Endothelial cell of umbilical vein (primary cell): ENCODE measurements around the gene USPL1. TPM values are rescaled to one million over a fixed set of nuclear protein-coding genes. Genes with fewer than 3 reads are reported as not detected.

Experiments used
- BruUV-seq: library from RNA; stranded (reverse); fragments of 400-500 nt; replicated peaks from 2 replicates; lab custom pipeline; 2021; lab: Mats Ljungman, UMichigan
- CTCF ChIA-PET: fragments of 300-600, 350-600 bp; sonication (Branson Sonifier 250); formaldehyde crosslinking; loops from one replicate; lab custom pipeline; 2021; ENCODE audit warnings: antibody characterized with exemption, inconsistent platforms; lab: Charles Lee
- POLR2A ChIA-PET: fragments of 300-600, 350-600 bp; sonication (Branson Sonifier 250); formaldehyde crosslinking; loops from one replicate; lab custom pipeline; 2021; ENCODE audit warnings: antibody characterized with exemption, inconsistent platforms; lab: Charles Lee
- DNase-seq: peaks from one replicate; pipeline ENCODE4 v3.0.0-alpha.2; 2011; ENCODE audit warnings: low read depth, low spot score
- FAIRE-seq: peaks from 2 replicates; lab custom pipeline; 2011; peaks lifted over from hg19 to GRCh38; lab: Jason Lieb, UNC
- H2AFZ ChIP-seq: 2 replicates; pipeline ENCODE4 v1.6.0; 2012; ENCODE audit warnings: low read depth, low read length, control low read depth, inconsistent platforms
- H3K27ac ChIP-seq: 2 replicates; pipeline ENCODE4 v1.5.1; 2011; ENCODE audit warnings: low read depth, mild to moderate bottlenecking, control low read depth, low read length, moderate library complexity; ENCODE audit not compliant: insufficient read depth
- H3K27me3 ChIP-seq, 2 experiments: 2 replicates each; pipeline versions ENCODE4 v1.6.0 to v1.6.1; 2011; ENCODE audit warnings: low read length in 2 of 2, mixed read lengths in 1 of 2; ENCODE audit not compliant: control insufficient read depth in 2 of 2, insufficient read depth in 2 of 2
- H3K36me3 ChIP-seq, 2 experiments: 2 replicates in 1 of 2; 3 replicates in 1 of 2; pipeline ENCODE4 v1.5.1; 2011; ENCODE audit warnings: low read length in 2 of 2, mild to moderate bottlenecking in 1 of 2, moderate library complexity in 1 of 2; ENCODE audit not compliant: control insufficient read depth in 2 of 2, insufficient read depth in 2 of 2; ENCODE audit errors: extremely low read depth in 1 of 2
- H3K4me1 ChIP-seq: 3 replicates; pipeline ENCODE4 v1.5.1; 2011; ENCODE audit warnings: mild to moderate bottlenecking, low read length; ENCODE audit not compliant: control insufficient read depth, insufficient read depth; ENCODE audit errors: extremely low read depth
- H3K4me2 ChIP-seq: 2 replicates; pipeline ENCODE4 v1.6.1; 2011; ENCODE audit warnings: low read length, control low read depth, mixed read lengths; ENCODE audit not compliant: insufficient read depth
- H3K4me3 ChIP-seq, 3 experiments: fragments of 200-600 bp in 1 of 3; sonication (generic), shearing (Covaris generic) in 1 of 3; replicated peaks in 1 of 3; 2 replicates each; pipeline ENCODE4 v1.5.1; 2011 to 2016; ENCODE audit warnings: control low read depth in 3 of 3, low read length in 3 of 3, mild to moderate bottlenecking in 2 of 3, inconsistent platforms in 1 of 3, low read depth in 1 of 3, moderate library complexity in 1 of 3; ENCODE audit not compliant: insufficient read depth in 1 of 3
- H3K79me2 ChIP-seq: 2 replicates; pipeline ENCODE4 v1.6.0; 2012; ENCODE audit warnings: low read length, inconsistent platforms; ENCODE audit not compliant: control insufficient read depth, insufficient read depth
- H3K9ac ChIP-seq: replicated peaks from 2 replicates; pipeline ENCODE3; 2011; ENCODE audit warnings: low read length, control low read depth; ENCODE audit not compliant: insufficient read depth; ENCODE audit errors: extremely low read depth
- H3K9me1 ChIP-seq: replicated peaks from 3 replicates; pipeline ENCODE4 v1.6.0; 2011; ENCODE audit warnings: mild to moderate bottlenecking, low read length; ENCODE audit not compliant: control insufficient read depth, insufficient read depth; ENCODE audit errors: extremely low read depth
- H3K9me3 ChIP-seq: replicated peaks from 2 replicates; pipeline ENCODE4 v1.5.1; 2012; ENCODE audit warnings: low read length, inconsistent platforms; ENCODE audit not compliant: control insufficient read depth, insufficient read depth
- H4K20me1 ChIP-seq: replicated peaks from 2 replicates; pipeline ENCODE3; 2011; ENCODE audit warnings: mild to moderate bottlenecking, low read length; ENCODE audit not compliant: control insufficient read depth, insufficient read depth; ENCODE audit errors: extremely low read depth
- EZH2 ChIP-seq: IDR thresholded peaks from 2 replicates; pipeline ENCODE4 v1.6.1; 2012; ENCODE audit warnings: borderline replicate concordance, low read depth, mild to moderate bottlenecking, moderate library complexity, low read length, inconsistent platforms; ENCODE audit not compliant: severe bottlenecking
- FOS ChIP-seq: IDR thresholded peaks from 2 replicates; pipeline ENCODE4 v1.6.1; 2011; ENCODE audit warnings: mild to moderate bottlenecking, low read length, moderate library complexity, borderline replicate concordance; ENCODE audit not compliant: insufficient read depth
- GATA2 ChIP-seq: IDR thresholded peaks from 2 replicates; pipeline ENCODE4 v1.7.0; 2011; ENCODE audit warnings: low read depth, mild to moderate bottlenecking, moderate library complexity, mixed read lengths, low read length; ENCODE audit not compliant: insufficient read length, insufficient read depth
- JUN ChIP-seq: IDR thresholded peaks from 2 replicates; pipeline ENCODE4 v1.6.1; 2011; ENCODE audit warnings: borderline replicate concordance, low read depth; ENCODE audit not compliant: insufficient read length, insufficient read depth
- MYC ChIP-seq: IDR thresholded peaks from one replicate; pipeline ENCODE4 v1.6.1; 2011; ENCODE audit warnings: mild to moderate bottlenecking, low read depth, low read length
- POLR2A ChIP-seq: IDR thresholded peaks from 2 replicates; pipeline ENCODE4 v1.6.1; 2012; ENCODE audit warnings: low read depth, mild to moderate bottlenecking, control low read depth, low read length
- POLR2AphosphoS5 ChIP-seq: IDR thresholded peaks from 2 replicates; pipeline ENCODE4 v1.6.1; 2012; ENCODE audit warnings: low read depth, mild to moderate bottlenecking, control low read depth, low read length, moderate library complexity; ENCODE audit not compliant: insufficient read depth
- dilution Hi-C: fragments of 300-500 bp; cut with MboI; formaldehyde crosslinking; loops from one replicate; pipeline ENCODE4 v1.15.0; 2019; ENCODE audit warnings: low sequenced_read_pairs; ENCODE audit not compliant: extremely low pct_ligation_motif_present
- intact Hi-C: fragments of 100-400 bp; cut with micrococcal nuclease; formaldehyde crosslinking; loops from one replicate; pipeline ENCODE4 v1.10.0; 2022
- polyA plus RNA-seq, 4 experiments: library from polyadenylated mRNA; depleted of rRNA in 3 of 4; stranded (reverse) in 3 of 4; unstranded in 1 of 4; fragments of >200 nt; gene quantifications; 2 replicates each; pipeline versions ENCODE4 v1.2.1 to v1.2.3, GENCODE V29; 2011 to 2012; ENCODE audit warnings: missing spikeins in 1 of 4
- total RNA-seq: library from RNA; stranded (reverse); gene quantifications from 2 replicates; pipeline ENCODE4 v1.2.3, GENCODE V29; 2021
- TF ChIP-seq, protein P1 (sequence below), 2 donors: IDR thresholded peaks; 1 replicate in 1 of 2; 2 replicates in 1 of 2; pipeline ENCODE4 v1.5.1; 2011; ENCODE audit warnings: low read length in 2 of 2, mild to moderate bottlenecking in 2 of 2, moderate library complexity in 2 of 2, control low read depth in 1 of 2, inconsistent platforms in 1 of 2, low read depth in 1 of 2; ENCODE audit not compliant: insufficient read depth in 1 of 2; ENCODE audit errors: extremely low read depth in 1 of 2
- TF ChIP-seq, protein P2 (sequence below): IDR thresholded peaks from 2 replicates; pipeline ENCODE4 v1.6.1; 2011; ENCODE audit not compliant: insufficient read depth, insufficient read length

USPL1 gene
- total and polyA plus RNA-seq, 2 donors (not counting 3 experiments of a cell fraction or from before 2014, with no cell fraction given): 14.6 to 21.0 TPM

- peaks cover 12 to 15% of the 10 kb centered on the region in 2 experiments for H3K36me3 ChIP-seq
- TF ChIP-seq FOS (no peak), EZH2 (no peak), GATA2 (no peak), POLR2A (no peak), JUN (no peak), MYC (no peak), POLR2AphosphoS5 (no peak)
- TF ChIP-seq, protein P1, sequence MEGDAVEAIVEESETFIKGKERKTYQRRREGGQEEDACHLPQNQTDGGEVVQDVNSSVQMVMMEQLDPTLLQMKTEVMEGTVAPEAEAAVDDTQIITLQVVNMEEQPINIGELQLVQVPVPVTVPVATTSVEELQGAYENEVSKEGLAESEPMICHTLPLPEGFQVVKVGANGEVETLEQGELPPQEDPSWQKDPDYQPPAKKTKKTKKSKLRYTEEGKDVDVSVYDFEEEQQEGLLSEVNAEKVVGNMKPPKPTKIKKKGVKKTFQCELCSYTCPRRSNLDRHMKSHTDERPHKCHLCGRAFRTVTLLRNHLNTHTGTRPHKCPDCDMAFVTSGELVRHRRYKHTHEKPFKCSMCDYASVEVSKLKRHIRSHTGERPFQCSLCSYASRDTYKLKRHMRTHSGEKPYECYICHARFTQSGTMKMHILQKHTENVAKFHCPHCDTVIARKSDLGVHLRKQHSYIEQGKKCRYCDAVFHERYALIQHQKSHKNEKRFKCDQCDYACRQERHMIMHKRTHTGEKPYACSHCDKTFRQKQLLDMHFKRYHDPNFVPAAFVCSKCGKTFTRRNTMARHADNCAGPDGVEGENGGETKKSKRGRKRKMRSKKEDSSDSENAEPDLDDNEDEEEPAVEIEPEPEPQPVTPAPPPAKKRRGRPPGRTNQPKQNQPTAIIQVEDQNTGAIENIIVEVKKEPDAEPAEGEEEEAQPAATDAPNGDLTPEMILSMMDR (IDR thresholded peaks at IDR 0.05; ENCODE audit: extremely low read depth in 1 of 2, insufficient read depth in 1 of 2, low read depth in 1 of 2, low read length in 2 of 2): no peak
- TF ChIP-seq, protein P2, sequence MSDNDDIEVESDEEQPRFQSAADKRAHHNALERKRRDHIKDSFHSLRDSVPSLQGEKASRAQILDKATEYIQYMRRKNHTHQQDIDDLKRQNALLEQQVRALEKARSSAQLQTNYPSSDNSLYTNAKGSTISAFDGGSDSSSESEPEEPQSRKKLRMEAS: no peak
- no peaks in the 10 kb centered on the region for H3K9me1 ChIP-seq
- no peak overlapping the region for H3K4me3 ChIP-seq
- H3K27ac ChIP-seq: no peak overlapping the region
- BruUV-seq: no TSS peak
- no peaks in the 10 kb centered on the region for H4K20me1 ChIP-seq
- no peaks in the 10 kb centered on the region for H3K9me3 ChIP-seq
- dilution Hi-C loops (no loop called here), intact Hi-C loops (no loop called here)
- no peaks in the 10 kb centered on the region for H3K27me3 ChIP-seq
- H3K79me2 ChIP-seq: peaks cover 5% of the 10 kb centered on the region
- no peak overlapping the region for H2AFZ ChIP-seq
- ChIA-PET CTCF (no interaction called here), POLR2A (no interaction called here)
- FAIRE-seq (no peak), DNase-seq (no peak)
- no peak overlapping the region for H3K4me2 ChIP-seq
- no peaks in the 10 kb centered on the region for H3K4me1 ChIP-seq
- H3K9ac ChIP-seq: no peak overlapping the region
These were observed 38.5 kb downstream of the USPL1 start for GRCh38 chr13:30656178-30656577.
